AG09309 (cell line): ENCODE data around the gene IKBKE.

Experiments used
- DNase-seq: peaks from one replicate; pipeline ENCODE4 v3.0.0-alpha.2; 2010; ENCODE audit warnings: low read depth
- H3K4me3 ChIP-seq: 2 replicates; pipeline ENCODE4 v1.5.1; 2011; ENCODE audit warnings: mild to moderate bottlenecking, low read depth, low read length, moderate library complexity; ENCODE audit not compliant: control insufficient read depth
- CTCF ChIP-seq: IDR thresholded peaks from 2 replicates; pipeline ENCODE4 v1.5.1; 2011; ENCODE audit warnings: mild to moderate bottlenecking, low read depth, low read length, inconsistent platforms; ENCODE audit not compliant: insufficient read depth, control insufficient read depth; ENCODE audit errors: missing control alignments

IKBKE gene

GRCh38 chr1:206435445-206435844, 34.8 kb upstream of the IKBKE start:
- TF ChIP-seq CTCF = no peak
- no peak for DNase-seq
- H3K4me3 ChIP-seq = no peak overlapping the region

DNA sequence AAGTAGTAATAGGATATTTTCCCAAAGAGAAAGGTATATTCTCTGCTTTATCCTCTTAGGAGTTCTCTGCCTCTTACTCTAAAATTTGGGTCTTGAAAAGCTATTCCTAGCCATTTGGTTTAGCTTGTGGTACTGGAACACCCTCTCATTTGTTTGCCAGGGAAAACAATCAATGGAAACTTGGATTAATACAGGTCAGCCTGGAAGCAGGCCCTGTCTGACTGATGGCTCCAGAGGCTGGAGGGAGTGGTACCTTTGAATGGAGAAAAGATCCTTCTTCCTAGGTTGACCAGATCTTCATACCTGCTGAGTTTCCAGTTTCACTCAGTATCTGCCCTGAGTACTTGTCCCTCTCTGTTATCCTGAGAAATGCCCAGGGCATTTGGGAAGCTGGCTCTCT, 31.7 kb upstream of the IKBKE start:
- no peak overlapping the region for H3K4me3 ChIP-seq
- no peak for TF ChIP-seq CTCF
- no peak for DNase-seq

- DNase-seq = no peak
- H3K4me3 ChIP-seq = no peak overlapping the region
- TF ChIP-seq CTCF = no peak
Measured at GRCh38 chr1:206439205-206439604, 31.1 kb upstream of the IKBKE start.

- TF ChIP-seq CTCF = no peak
- H3K4me3 ChIP-seq = no peak overlapping the region
- no peak for DNase-seq
Measured at GRCh38 chr1:206441336-206441967, 28.8 kb upstream of the IKBKE start.

GRCh38 chr1:206442101-206442500, 28.2 kb upstream of the IKBKE start:
- no peak overlapping the region for H3K4me3 ChIP-seq
- DNase-seq = no peak
- no peak for TF ChIP-seq CTCF

DNA sequence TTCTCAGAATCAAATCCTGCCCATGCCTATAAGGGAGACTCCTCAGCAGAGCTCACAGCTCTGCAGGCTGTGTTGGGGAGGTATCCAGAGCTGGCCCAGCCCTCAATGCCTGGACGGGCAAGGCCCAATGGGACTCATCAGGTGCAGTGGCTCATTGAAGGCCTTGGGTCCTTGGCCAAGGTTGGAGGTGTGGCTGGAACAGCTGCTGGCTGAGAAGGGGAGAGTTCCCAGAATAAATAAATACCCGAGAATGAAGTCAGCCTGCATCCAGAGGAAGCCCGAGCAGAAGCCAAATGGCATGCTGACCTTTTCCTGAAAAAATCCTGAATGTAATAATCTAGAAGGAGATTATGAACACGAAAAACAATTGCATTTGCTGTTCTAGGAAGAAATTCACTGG, 25.2 kb upstream of the IKBKE start:
- no peak overlapping the region for H3K4me3 ChIP-seq
- TF ChIP-seq CTCF = no peak
- no peak for DNase-seq
